Measurements from ENCODE around the gene SPEN. TPM values are rescaled to one million over a fixed set of nuclear protein-coding genes. Genes with fewer than 3 reads are reported as not detected.

Gene SPEN
- total and polyA plus RNA-seq, 2 experiments from 2014 or later = 25.8 to 31.6 TPM

DNA sequence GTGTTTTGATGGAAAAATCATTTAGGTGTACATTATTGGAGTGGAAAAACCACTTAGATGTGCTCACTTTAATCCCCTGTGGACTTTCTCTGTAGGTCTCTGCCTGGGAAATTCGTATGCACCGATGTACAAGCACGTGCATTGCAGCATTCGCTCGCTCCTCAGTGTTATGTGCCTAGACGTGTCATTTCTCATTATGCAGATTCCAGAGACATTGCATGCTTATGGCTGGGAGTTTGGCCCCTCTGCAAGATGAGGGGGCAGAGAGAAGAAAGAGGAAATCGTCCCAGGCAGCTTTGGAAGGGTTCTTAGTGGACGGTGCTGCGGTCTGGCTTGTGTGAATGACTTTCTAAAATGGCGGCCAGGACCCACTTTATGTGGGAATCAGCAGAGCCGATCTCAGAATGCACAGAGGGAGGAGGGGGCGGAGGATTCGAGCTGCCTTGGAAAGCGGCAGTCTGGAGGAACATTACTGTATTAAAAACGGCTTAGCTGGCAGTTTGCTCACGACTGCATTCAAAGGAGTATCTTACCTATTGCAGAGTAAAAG, 2.3 kb downstream of the SPEN start:
- peaks cover 26% of the 10 kb centered on the region for H3K4me1 ChIP-seq (ENCODE audit: low read depth)
- H3K36me3 ChIP-seq = no peaks in the 10 kb centered on the region
- peak overlapping the region; percentile 82 for H3K4me3 ChIP-seq
- peak; percentile 60 to 86 for DNase-seq (ENCODE audit: low read depth in 1 of 2, low spot score in 1 of 2)
- H3K27me3 ChIP-seq = no peaks in the 10 kb centered on the region
- H3K27ac ChIP-seq = peak overlapping the region; percentile 98
- no peaks in the 10 kb centered on the region for H3K9me3 ChIP-seq (ENCODE audit: low read depth)
- TF ChIP-seq, protein P1, sequence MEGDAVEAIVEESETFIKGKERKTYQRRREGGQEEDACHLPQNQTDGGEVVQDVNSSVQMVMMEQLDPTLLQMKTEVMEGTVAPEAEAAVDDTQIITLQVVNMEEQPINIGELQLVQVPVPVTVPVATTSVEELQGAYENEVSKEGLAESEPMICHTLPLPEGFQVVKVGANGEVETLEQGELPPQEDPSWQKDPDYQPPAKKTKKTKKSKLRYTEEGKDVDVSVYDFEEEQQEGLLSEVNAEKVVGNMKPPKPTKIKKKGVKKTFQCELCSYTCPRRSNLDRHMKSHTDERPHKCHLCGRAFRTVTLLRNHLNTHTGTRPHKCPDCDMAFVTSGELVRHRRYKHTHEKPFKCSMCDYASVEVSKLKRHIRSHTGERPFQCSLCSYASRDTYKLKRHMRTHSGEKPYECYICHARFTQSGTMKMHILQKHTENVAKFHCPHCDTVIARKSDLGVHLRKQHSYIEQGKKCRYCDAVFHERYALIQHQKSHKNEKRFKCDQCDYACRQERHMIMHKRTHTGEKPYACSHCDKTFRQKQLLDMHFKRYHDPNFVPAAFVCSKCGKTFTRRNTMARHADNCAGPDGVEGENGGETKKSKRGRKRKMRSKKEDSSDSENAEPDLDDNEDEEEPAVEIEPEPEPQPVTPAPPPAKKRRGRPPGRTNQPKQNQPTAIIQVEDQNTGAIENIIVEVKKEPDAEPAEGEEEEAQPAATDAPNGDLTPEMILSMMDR (IDR thresholded peaks at IDR 0.05; ENCODE audit: low read depth, low read length) = no peak

- no peak for DNase-seq (ENCODE audit: low read depth in 1 of 2, low spot score in 1 of 2)
- Histone ChIP-seq H3K36me3 (no peaks in the 10 kb centered on the region), H3K27ac (peak overlapping the region; percentile 98), H3K9me3 (ENCODE audit: low read depth) (no peaks in the 10 kb centered on the region), H3K27me3 (no peaks in the 10 kb centered on the region), H3K4me3 (peak overlapping the region; percentile 82), H3K4me1 (ENCODE audit: low read depth) (peaks cover 26% of the 10 kb centered on the region)
- TF ChIP-seq, protein P1 (IDR thresholded peaks at IDR 0.05; ENCODE audit: low read depth, low read length) = no peak
Measured at GRCh38 chr1:15850471-15851001, 3.0 kb downstream of the SPEN start.

- Histone ChIP-seq H3K4me3 (peak overlapping the region; percentile 82), H3K27ac (peak overlapping the region; percentile 98), H3K4me1 (ENCODE audit: low read depth) (peaks cover 26% of the 10 kb centered on the region), H3K36me3 (no peaks in the 10 kb centered on the region), H3K27me3 (no peaks in the 10 kb centered on the region), H3K9me3 (ENCODE audit: low read depth) (no peaks in the 10 kb centered on the region)
- TF ChIP-seq, protein P1 (IDR thresholded peaks at IDR 0.05; ENCODE audit: low read depth, low read length) = no peak
- peak in 1 of 2 donors; percentile 23 for DNase-seq (ENCODE audit: low read depth in 1 of 2, low spot score in 1 of 2)
Measured at GRCh38 chr1:15851210-15852035, 3.9 kb downstream of the SPEN start.

GRCh38 chr1:15852036-15852827, 4.7 kb downstream of the SPEN start:
- no peak for DNase-seq (ENCODE audit: low read depth in 1 of 2, low spot score in 1 of 2)
- Histone ChIP-seq H3K9me3 (ENCODE audit: low read depth) (no peaks in the 10 kb centered on the region), H3K4me3 (no peak overlapping the region), H3K36me3 (no peaks in the 10 kb centered on the region), H3K27ac (no peak overlapping the region), H3K27me3 (no peaks in the 10 kb centered on the region), H3K4me1 (ENCODE audit: low read depth) (peaks cover 24% of the 10 kb centered on the region)
- TF ChIP-seq, protein P1 (IDR thresholded peaks at IDR 0.05; ENCODE audit: low read depth, low read length) = no peak

DNA sequence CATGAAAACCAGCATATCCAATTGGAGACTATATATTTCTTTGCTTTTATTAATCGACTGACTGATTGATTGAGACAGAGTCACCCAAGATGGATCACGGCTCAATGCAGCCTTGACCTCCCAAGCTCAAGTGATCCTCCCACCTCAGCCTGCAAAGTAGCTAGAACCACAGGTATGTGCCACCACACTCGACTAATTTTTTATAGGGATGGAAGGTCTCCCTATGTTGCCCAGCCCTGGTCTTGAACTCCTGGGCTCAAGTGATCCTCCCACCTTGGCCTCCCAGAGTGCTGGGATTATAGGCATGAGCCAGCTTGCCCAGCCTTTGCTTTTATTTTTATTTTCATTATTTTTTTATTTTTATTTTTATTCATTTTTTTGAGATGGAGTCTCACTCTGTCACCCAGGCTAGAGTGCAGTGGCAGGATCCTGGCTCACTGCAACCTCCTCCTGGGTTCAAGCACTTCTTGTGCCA, 5.4 kb downstream of the SPEN start:
- TF ChIP-seq, protein P1 (IDR thresholded peaks at IDR 0.05; ENCODE audit: low read depth, low read length) = no peak
- Histone ChIP-seq H3K27me3 (no peaks in the 10 kb centered on the region), H3K4me3 (no peak overlapping the region), H3K36me3 (no peaks in the 10 kb centered on the region), H3K27ac (no peak overlapping the region), H3K9me3 (ENCODE audit: low read depth) (no peaks in the 10 kb centered on the region), H3K4me1 (ENCODE audit: low read depth) (peaks cover 24% of the 10 kb centered on the region)
- no peak for DNase-seq (ENCODE audit: low read depth in 1 of 2, low spot score in 1 of 2)
